ENCODE data around the gene TRO.

DNA sequence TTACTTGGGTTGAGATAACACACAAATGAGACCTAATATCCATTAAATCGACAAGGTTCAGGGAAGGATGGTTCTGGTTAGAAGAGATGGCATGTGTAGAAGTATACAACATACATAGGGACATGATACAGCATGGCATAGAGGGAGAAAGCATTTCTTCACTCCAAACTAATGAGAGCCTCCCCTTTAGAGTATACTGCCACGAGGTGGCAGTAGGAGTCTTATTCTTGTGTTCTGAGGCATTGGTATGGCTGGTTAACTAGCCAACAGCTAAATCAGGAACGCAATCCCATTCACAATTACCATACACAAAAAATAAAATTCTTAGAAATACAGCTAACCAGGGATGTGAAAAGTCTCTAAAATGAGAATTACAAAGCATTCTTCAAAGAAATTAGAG is 29.1 kb upstream of the TRO start:
- TF ChIP-seq, protein P1, sequence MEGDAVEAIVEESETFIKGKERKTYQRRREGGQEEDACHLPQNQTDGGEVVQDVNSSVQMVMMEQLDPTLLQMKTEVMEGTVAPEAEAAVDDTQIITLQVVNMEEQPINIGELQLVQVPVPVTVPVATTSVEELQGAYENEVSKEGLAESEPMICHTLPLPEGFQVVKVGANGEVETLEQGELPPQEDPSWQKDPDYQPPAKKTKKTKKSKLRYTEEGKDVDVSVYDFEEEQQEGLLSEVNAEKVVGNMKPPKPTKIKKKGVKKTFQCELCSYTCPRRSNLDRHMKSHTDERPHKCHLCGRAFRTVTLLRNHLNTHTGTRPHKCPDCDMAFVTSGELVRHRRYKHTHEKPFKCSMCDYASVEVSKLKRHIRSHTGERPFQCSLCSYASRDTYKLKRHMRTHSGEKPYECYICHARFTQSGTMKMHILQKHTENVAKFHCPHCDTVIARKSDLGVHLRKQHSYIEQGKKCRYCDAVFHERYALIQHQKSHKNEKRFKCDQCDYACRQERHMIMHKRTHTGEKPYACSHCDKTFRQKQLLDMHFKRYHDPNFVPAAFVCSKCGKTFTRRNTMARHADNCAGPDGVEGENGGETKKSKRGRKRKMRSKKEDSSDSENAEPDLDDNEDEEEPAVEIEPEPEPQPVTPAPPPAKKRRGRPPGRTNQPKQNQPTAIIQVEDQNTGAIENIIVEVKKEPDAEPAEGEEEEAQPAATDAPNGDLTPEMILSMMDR (conservative IDR thresholded peaks at IDR 0.05 in 1 of 2, IDR thresholded peaks at IDR 0.05 in 1 of 2; ENCODE audit: low read depth in 1 of 2, low read length in 2 of 2) = peak; percentile 33 to 36
- no peak for TF ChIP-seq EZH2 (IDR thresholded peaks at IDR 0.05; ENCODE audit: low read length, missing control alignments)

Measured in fibroblast of lung (primary cell).